ENCODE measurements around the gene MACIR. TPM values are rescaled to one million over a fixed set of nuclear protein-coding genes. Genes with fewer than 3 reads are reported as not detected.

Gene MACIR
- total and polyA plus RNA-seq, 9 of the 15 experiments (the other 6 are each of a cell fraction or from before 2014, with no cell fraction given), result 1.4 to 11.6 (median 9.4) TPM

DNA sequence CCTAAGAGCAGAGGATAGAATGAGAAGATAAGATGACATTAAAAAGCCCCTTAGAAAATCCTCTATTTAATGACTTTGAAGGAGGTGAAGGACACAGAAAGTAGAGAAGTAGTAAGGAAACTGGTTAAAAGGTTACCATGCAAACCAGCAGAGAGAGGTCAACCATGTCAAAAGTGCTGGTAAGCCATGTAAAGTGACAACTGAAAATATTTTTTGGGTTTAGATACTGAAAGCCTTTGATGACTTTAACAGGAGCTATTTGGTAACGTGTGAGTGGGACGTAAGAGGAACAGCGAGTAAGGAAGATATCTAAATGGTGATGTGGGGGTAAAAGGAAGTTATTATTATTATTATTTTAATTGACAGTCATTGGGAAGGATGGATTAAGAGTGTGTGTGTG is 56.9 kb downstream of the MACIR start:
- FAIRE-seq, result no peak
- BruUV-seq (replicated peaks), result no TSS peak
- TF ChIP-seq ZNF174 (CRISPR knock-in tag; IDR thresholded peaks at IDR 0.05), result no peak
- TF ChIP-seq EWSR1 (IDR thresholded peaks at IDR 0.05; ENCODE audit: borderline replicate concordance, low read depth, partially characterized antibody), result no peak
- TF ChIP-seq KLF1 (tag; IDR thresholded peaks at IDR 0.05), result no peak
- TF ChIP-seq, protein P1, sequence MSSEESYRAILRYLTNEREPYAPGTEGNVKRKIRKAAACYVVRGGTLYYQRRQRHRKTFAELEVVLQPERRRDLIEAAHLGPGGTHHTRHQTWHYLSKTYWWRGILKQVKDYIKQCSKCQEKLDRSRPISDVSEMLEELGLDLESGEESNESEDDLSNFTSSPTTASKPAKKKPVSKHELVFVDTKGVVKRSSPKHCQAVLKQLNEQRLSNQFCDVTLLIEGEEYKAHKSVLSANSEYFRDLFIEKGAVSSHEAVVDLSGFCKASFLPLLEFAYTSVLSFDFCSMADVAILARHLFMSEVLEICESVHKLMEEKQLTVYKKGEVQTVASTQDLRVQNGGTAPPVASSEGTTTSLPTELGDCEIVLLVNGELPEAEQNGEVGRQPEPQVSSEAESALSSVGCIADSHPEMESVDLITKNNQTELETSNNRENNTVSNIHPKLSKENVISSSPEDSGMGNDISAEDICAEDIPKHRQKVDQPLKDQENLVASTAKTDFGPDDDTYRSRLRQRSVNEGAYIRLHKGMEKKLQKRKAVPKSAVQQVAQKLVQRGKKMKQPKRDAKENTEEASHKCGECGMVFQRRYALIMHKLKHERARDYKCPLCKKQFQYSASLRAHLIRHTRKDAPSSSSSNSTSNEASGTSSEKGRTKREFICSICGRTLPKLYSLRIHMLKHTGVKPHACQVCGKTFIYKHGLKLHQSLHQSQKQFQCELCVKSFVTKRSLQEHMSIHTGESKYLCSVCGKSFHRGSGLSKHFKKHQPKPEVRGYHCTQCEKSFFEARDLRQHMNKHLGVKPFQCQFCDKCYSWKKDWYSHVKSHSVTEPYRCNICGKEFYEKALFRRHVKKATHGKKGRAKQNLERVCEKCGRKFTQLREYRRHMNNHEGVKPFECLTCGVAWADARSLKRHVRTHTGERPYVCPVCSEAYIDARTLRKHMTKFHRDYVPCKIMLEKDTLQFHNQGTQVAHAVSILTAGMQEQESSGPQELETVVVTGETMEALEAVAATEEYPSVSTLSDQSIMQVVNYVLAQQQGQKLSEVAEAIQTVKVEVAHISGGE (CRISPR knock-in tag; IDR thresholded peaks at IDR 0.05), result no peak
- TF ChIP-seq HMGN3 (IDR thresholded peaks at IDR 0.05; ENCODE audit: borderline replicate concordance, extremely low read depth, insufficient read length, low read depth, low read length), result no peak
- TF ChIP-seq, protein P2, sequence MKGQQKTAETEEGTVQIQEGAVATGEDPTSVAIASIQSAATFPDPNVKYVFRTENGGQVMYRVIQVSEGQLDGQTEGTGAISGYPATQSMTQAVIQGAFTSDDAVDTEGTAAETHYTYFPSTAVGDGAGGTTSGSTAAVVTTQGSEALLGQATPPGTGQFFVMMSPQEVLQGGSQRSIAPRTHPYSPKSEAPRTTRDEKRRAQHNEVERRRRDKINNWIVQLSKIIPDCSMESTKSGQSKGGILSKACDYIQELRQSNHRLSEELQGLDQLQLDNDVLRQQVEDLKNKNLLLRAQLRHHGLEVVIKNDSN (CRISPR knock-in tag; IDR thresholded peaks at IDR 0.05), result no peak
- TF ChIP-seq, protein P3, sequence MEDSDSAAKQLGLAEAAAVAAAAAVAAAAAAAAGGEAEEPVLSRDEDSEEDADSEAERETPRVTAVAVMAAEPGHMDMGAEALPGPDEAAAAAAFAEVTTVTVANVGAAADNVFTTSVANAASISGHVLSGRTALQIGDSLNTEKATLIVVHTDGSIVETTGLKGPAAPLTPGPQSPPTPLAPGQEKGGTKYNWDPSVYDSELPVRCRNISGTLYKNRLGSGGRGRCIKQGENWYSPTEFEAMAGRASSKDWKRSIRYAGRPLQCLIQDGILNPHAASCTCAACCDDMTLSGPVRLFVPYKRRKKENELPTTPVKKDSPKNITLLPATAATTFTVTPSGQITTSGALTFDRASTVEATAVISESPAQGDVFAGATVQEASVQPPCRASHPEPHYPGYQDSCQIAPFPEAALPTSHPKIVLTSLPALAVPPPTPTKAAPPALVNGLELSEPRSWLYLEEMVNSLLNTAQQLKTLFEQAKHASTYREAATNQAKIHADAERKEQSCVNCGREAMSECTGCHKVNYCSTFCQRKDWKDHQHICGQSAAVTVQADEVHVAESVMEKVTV (CRISPR knock-in tag; IDR thresholded peaks at IDR 0.05), result no peak
- TF ChIP-seq, protein P4, sequence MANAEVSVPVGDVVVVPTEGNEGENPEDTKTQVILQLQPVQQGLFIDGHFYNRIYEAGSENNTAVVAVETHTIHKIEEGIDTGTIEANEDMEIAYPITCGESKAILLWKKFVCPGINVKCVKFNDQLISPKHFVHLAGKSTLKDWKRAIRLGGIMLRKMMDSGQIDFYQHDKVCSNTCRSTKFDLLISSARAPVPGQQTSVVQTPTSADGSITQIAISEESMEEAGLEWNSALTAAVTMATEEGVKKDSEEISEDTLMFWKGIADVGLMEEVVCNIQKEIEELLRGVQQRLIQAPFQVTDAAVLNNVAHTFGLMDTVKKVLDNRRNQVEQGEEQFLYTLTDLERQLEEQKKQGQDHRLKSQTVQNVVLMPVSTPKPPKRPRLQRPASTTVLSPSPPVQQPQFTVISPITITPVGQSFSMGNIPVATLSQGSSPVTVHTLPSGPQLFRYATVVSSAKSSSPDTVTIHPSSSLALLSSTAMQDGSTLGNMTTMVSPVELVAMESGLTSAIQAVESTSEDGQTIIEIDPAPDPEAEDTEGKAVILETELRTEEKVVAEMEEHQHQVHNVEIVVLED (CRISPR knock-in tag; IDR thresholded peaks at IDR 0.05), result no peak
- no peak for TF ChIP-seq KAT2B (IDR thresholded peaks at IDR 0.05; ENCODE audit: low read depth, low read length)
- no peak for TF ChIP-seq RB1 (IDR thresholded peaks at IDR 0.05; ENCODE audit: low read depth)
- TF ChIP-seq PHB (CRISPR knock-in tag; IDR thresholded peaks at IDR 0.05), result no peak
- TF ChIP-seq, protein P5, sequence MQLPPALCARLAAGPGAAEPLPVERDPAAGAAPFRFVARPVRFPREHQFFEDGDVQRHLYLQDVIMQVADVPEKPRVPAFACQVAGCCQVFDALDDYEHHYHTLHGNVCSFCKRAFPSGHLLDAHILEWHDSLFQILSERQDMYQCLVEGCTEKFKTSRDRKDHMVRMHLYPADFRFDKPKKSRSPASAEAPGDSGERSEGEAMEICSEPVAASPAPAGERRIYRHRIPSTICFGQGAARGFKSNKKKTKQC (CRISPR knock-in tag; IDR thresholded peaks at IDR 0.05), result no peak
- TF ChIP-seq, protein P6, sequence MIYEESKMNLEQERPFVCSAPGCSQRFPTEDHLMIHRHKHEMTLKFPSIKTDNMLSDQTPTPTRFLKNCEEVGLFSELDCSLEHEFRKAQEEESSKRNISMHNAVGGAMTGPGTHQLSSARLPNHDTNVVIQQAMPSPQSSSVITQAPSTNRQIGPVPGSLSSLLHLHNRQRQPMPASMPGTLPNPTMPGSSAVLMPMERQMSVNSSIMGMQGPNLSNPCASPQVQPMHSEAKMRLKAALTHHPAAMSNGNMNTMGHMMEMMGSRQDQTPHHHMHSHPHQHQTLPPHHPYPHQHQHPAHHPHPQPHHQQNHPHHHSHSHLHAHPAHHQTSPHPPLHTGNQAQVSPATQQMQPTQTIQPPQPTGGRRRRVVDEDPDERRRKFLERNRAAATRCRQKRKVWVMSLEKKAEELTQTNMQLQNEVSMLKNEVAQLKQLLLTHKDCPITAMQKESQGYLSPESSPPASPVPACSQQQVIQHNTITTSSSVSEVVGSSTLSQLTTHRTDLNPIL (CRISPR knock-in tag; IDR thresholded peaks at IDR 0.05), result no peak

More for the DNA sequence above, 56.9 kb downstream of the MACIR start:
- no peaks in the 10 kb centered on the region for H3K36me3 ChIP-seq (ENCODE audit: control insufficient read depth, insufficient read depth, low read length)
- H2AFZ ChIP-seq (ENCODE audit: low read depth, low read length), result no peak overlapping the region
- no peaks in the 10 kb centered on the region for H3K4me1 ChIP-seq (replicated peaks in 1 of 2; ENCODE audit: control insufficient read depth in 2 of 2, insufficient read depth in 2 of 2, low read length in 2 of 2)
- H3K27me3 ChIP-seq (ENCODE audit: control insufficient read depth in 2 of 2, insufficient read depth in 2 of 2, low read length in 2 of 2), result no peaks in the 10 kb centered on the region; a peak in 1 of 5 replicates
- no peak overlapping the region for H3K27ac ChIP-seq (ENCODE audit: extremely low read depth, low read depth, low read length)
- no peak overlapping the region for H3K9ac ChIP-seq (ENCODE audit: insufficient read depth in 1 of 2, low read depth in 2 of 2, low read length in 2 of 2)
- ATAC-seq, result no peak
- intact Hi-C loops (cut with micrococcal nuclease) (no loop called here), in situ Hi-C loops (cut with MboI) (no loop called here)
- no peak overlapping the region for H3K4me2 ChIP-seq (ENCODE audit: insufficient read depth, low read length)
- DNase-seq (ENCODE audit: extremely low read depth in 1 of 4, low spot score in 3 of 4), result no peak
- H4K20me1 ChIP-seq (replicated peaks; ENCODE audit: control insufficient read depth, insufficient read depth, low read length), result no peaks in the 10 kb centered on the region
- no peaks in the 10 kb centered on the region for H3K9me1 ChIP-seq (ENCODE audit: control insufficient read depth, insufficient read depth, low read length)
- CTCF ChIA-PET (ENCODE audit: low intra/inter-chr PET ratio), result no interaction called here
- no peaks in the 10 kb centered on the region for H3K79me2 ChIP-seq (ENCODE audit: control insufficient read depth, insufficient read depth, low read length)
- POLR2A ChIA-PET, result no interaction called here
- H3K9me3 ChIP-seq (replicated peaks; ENCODE audit: control insufficient read depth, insufficient read depth, low read depth, low read length), result no peaks in the 10 kb centered on the region
- 2% methylated on average over 3 of the region's 3 CpGs for WGBS (ENCODE audit: insufficient coverage, low coverage, missing lambda C conversion rate)
- no peak overlapping the region for H3K4me3 ChIP-seq
